Posterior cingulate gyrus (tissue), 11 donors: ENCODE data around the gene MAB21L4.

ENCODE experiments used
- DNase-seq, 10 donors: peaks; one replicate each; pipeline versions ENCODE4 v3.0.0 to v3.0.0-alpha.2; 2020 to 2021; ENCODE audit warnings: mixed read lengths in 3 of 10
- intact Hi-C: fragments of 100-400 bp; cut with DNase I; formaldehyde crosslinking; loops from one replicate; pipeline ENCODE4 v1.15.1; 2023

Gene MAB21L4

DNA sequence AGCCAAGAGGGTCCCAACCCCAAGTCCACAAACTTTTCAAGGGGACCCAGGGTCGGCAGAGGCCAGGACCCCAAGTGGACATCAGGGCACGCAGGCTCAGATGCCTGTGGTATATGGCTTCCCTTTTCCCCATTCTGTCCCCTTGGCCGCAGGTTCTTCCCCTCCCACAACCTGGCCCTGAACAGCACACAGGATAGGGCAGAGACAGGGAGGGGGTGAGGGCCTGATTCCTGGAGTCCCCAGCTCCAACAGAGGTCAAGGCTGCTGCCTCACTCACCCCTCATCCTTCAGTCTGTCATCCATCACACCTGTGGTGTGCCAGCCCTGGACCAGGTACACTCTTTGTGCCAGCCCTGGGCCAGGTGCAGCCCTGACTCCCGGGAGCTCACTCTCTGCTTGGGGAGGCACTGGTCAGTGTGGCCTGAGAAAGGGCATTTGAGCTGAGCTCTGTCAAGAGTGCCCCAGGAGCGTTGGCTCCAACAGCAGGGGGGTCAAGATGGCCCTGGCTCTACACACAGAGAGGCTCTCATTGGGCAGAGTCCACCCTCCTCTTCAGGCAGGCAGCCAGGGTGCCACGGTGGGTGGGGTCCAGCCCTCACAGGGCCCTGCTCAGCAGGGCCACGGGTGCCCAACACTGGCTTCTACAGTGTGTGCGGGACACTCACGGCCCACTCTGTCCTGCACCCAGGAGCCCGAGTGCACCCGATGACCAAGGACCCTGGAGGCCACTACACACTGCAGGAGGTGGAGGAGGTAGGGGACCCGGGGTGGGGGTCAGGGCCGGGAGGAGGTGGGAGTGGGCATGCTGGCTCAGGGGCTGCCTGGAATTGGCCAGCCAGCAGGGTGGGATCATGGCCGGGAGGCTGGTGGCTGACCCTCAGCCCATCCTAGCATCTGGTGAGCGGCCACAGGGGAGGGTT, 25.7 kb downstream of the MAB21L4 start:
- intact Hi-C loops: no loop called here

DNA sequence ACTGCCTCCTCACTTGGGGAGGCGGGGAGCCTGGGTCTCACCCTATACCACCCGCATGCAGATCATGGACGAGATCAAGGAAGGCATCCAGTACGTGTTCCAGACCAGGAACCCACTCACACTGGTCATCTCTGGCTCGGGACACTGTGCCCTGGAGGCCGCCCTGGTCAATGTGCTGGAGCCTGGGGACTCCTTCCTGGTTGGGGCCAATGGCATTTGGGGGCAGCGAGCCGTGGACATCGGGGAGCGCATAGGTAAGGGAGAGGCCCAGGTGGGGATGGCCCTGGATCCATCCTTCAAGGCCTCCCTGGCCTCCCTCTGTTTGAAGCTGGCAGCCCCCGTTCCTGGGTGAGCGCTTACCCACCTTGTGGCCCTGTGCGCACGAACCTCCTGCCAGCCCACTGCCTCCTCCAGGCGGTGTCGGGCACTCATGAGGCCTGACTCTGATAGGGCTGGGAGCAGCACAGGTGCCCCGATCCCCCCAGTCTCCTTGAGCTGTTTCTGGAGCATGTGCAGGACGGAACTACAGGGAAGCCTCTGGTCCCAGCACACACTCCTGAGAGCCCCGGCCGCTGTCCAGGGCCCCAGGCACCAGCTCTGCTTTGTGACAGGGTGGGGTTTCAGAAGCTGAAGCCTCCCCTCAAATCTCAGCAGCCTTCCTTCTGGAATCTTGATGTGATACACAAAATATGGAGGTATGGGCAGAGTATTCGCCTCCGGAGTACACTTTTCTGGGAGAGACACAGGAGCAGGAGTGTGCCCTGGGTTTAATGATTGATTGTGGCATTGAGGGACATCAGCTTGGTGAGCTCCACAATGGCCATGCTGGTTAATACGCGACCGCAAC, 26.6 kb downstream of the MAB21L4 start:
- intact Hi-C loops: no loop called here
- no peak for DNase-seq

More for the DNA sequence above, 25.7 kb downstream of the MAB21L4 start:
- peak in 2 of 10 donors; percentile 54 to 59 for DNase-seq

DNA sequence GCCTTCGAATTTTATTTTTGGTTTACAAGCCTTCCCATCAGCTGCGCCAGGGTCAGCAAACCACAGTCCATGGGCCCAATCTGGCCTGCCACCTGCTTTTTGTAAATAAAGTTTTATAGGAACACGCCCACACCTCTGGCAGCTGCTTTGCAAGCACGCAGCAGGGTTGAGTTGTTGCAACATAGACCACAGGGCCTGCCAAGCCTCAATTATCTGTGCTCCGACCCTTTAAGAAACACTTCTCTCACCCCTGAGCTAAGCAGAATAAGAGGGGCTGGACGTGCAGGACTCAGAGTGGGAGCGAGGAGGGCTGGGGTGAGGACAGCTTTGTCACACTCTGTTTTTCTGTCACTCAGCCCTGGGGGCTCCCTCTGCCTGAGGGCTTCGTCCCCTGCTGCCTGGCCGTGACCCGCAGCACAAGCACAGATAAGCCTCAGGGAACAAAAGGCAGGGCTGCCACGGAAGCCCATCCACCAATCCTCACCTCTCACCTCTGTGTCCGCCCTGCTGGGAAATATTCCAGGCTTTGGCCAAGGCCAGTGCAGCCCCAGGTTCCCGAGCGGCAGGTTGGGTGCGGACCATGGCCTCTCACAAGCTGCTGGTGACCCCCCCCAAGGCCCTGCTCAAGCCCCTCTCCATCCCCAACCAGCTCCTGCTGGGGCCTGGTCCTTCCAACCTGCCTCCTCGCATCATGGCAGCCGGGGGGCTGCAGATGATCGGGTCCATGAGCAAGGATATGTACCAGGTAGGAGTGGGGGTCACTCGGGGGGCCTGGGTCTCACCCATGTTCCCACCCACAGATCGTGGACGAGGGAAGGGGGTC, 27.5 kb downstream of the MAB21L4 start, which contains the start of gene AGXT:
Gene AGXT (plus strand): TSS at position 539 of the 823 bp plus-strand sequence. CDS start 42 bp downstream, at position 581.
- intact Hi-C loops: no loop called here
- DNase-seq: peak in 2 of 10 donors; percentile 55 to 76

- no peak for DNase-seq
- intact Hi-C loops: no loop called here
These were observed 30.6 kb downstream of the MAB21L4 start for GRCh38 chr2:240865391-240865790.

GRCh38 chr2:240864475-240864874, 31.5 kb downstream of the MAB21L4 start:
- no peak for DNase-seq
- intact Hi-C loops: no loop called here

DNA sequence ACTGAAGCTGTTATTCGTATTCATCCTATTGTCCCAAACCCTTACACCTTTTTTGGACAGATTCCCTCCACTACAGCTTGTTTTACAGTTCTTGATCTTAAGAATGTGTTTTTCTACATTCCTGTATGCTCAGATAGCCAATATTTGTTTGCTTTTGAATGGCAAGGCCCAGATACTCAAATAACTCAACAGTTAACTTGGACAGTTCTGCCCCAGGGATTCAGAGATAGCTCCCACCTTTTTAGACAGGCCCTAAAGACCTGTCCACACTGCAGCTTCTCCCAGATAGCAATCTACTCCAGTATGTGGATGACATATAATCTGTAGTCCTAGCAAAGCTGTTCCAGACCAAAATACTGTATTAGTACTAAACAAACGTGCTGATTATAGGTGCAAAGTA, 34.4 kb downstream of the MAB21L4 start:
- DNase-seq: no peak
- intact Hi-C loops: no loop called here

GRCh38 chr2:240858871-240859270, 37.1 kb downstream of the MAB21L4 start:
- peak in 2 of 10 donors; percentile 54 to 58 for DNase-seq
- intact Hi-C loops: loop anchor here (10.0 kb wide), 1 partner anchor 1016 kb away; no protein-coding TSS in a partner anchor

GRCh38 chr2:240858321-240858720, 37.6 kb downstream of the MAB21L4 start:
- peak in 1 of 10 donors; percentile 67 for DNase-seq
- intact Hi-C loops: loop anchor here (10.0 kb wide), 1 partner anchor 1016 kb away; no protein-coding TSS in a partner anchor

DNA sequence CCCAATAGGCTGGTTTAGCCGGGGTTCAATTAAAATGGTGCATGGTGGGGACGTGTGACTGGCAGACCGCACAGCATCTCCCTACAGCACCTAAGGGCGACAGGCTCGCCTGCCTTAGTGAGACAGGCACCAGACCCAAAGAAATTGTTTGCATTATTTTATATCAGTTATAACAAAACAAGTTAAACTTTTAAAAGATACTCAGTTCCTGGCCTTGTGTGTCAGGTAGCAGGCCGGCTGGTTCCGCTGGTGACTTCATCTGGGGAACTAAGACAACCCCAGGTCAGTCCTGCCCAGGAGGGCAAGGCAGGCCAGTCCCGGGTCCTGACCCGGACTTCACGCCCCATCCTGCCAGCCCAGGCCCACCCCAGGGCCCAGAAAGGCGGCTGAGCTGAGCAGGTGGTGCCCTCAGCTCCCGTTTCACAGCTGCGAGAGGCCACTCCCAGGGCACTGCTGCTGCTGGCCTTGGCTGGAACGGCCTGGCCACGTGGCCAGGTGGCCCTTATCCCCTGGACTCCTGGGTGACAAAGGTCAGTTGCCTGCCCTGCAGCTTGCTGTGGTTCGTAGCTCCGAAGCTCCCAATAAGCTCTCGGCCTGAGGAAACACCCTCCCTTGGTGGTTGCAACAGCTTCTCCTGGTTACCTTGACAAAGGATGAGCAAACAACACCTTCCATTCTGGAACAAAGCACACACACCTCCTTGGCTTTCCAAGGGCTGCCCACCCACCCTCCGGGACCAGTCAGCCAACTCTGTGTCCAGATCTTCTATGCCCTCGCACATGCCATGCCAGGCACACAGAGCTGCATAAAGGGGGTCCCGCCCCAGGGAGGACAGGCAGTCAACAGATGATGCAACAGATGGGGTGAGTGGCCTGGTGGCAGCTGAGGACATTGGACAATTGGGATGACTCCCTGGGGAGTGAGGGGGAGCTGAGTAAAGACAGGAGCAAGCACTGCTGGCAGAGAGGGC, 38.6 kb downstream of the MAB21L4 start:
- DNase-seq: peak in 2 of 10 donors; percentile 58 to 73
- intact Hi-C loops: loop anchor here (10.0 kb wide), 1 partner anchor 1017 kb away; no protein-coding TSS in a partner anchor

GRCh38 chr2:240856151-240856980, 39.6 kb downstream of the MAB21L4 start:
- DNase-seq: peak in 1 of 10 donors; percentile 66
- intact Hi-C loops: loop anchor here (10.0 kb wide), 1 partner anchor 1018 kb away; no protein-coding TSS in a partner anchor

- intact Hi-C loops: loop anchor here (10.0 kb wide), 1 partner anchor 1019 kb away; no protein-coding TSS in a partner anchor
- DNase-seq: peak in 2 of 10 donors; percentile 60 to 66
These were observed 40.3 kb downstream of the MAB21L4 start for GRCh38 chr2:240855670-240856069.

- DNase-seq: peak in 1 of 10 donors; percentile 72
- intact Hi-C loops: loop anchor here (10.0 kb wide), 1 partner anchor 1022 kb away; no protein-coding TSS in a partner anchor
These were observed 43.2 kb downstream of the MAB21L4 start for GRCh38 chr2:240852671-240853314.

DNA sequence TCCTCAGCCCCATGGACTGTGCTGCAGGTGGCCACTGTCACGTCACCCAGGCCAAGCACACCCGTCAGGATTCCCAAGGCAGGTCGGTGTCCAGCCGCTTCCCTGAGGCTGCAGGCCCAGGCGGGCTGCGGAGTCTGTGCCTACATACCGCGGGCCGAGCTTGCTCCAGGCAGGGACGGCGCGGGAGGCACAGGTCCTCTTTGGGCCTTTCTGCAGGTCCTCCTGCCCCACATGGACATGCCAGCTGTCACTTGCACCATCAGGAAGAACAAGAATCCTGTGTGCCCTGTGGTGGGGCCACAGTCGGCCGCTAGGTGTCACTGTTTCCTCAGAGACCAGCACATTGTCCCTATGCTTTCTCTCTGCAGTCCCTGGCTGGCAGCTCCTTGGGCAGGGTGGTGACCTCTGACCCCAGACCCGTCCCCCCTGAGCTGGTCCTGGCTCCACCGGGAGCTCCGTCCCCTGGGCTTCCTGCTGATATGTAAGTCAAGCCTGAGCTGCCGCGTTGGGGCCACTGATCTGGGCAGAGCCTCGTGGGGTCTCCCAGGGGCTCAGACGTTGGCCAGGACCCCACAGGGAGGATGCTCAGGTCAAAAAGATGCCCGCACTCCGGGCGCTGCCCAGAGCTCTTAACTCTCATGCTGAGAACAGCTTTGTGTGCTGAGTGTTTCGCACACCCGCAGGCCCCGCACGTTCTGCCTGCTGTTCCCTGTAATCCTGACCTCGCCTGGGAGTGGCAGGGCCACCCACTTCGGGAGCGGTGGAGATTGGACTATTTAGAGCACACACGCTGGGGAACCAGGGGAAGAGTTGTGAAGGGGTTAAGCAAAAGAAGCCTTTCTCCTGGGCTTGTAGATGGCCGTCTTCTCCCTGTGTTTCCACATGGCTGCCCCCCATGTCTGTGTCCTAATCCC, 44.6 kb downstream of the MAB21L4 start:
- peak; percentile 78 to 98 (median 92) for DNase-seq
- intact Hi-C loops: loop anchor here (10.0 kb wide), 1 partner anchor 1023 kb away; no protein-coding TSS in a partner anchor

- intact Hi-C loops: loop anchor here (10.0 kb wide), 1 partner anchor 1024 kb away; no protein-coding TSS in a partner anchor
- DNase-seq: peak in 1 of 10 donors; percentile 57
These were observed 45.2 kb downstream of the MAB21L4 start for GRCh38 chr2:240850756-240851077.

GRCh38 chr2:240850026-240850425, 45.9 kb downstream of the MAB21L4 start:
- intact Hi-C loops: loop anchor here (10.0 kb wide), 1 partner anchor 1025 kb away; no protein-coding TSS in a partner anchor

More at GRCh38 chr2:240850026-240850425, 45.9 kb downstream of the MAB21L4 start:
- no peak for DNase-seq
